HG03571 (cell line): ENCODE results near the gene ARHGAP24.
"Not testable (repeated sequence)": the region's sequence is repeated elsewhere in the genome, so short reads cannot be mapped to it uniquely, and the experiment has no call there.

ENCODE experiments used
- ATAC-seq: cut with Tn5 transposase; IDR thresholded peaks from one replicate; pipeline ENCODE4 v1.9.1; 2021; ENCODE audit not compliant: unreplicated experiment

ARHGAP24 gene

DNA sequence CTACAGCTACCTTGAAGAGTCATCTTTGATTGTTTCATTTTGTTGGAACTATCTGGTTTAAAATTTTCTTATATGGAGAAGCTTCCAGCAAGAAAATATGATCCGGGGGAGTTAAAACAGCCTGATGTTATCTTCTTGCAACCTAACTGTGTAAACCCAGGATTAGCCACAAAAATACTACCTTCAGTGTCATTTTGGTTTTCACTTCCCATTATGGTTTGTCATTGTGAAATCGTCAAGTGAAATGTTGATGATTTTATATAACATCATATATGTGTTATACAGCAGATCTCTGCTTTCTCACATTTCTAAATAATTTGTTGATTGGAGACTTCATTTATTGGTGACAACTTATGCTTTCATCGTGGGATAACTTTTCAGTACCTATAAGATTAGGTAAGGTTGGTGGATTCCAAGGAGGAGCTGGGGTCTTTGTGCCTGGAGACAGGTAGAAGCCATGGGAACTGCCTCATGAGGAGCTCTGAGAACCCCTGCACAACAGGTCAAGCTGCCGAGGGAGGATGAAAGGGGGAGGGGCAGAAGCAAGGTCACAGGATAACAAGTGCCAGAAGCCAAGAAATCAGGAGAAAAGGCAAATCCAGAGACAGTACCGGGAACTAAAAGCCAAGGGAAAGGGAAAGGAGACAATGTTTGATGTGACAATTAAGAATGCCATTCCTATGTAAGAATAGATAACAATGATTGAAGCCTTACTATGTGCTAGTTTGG lies 7.2 kb downstream of the ARHGAP24 start:
- ATAC-seq = no peak

DNA sequence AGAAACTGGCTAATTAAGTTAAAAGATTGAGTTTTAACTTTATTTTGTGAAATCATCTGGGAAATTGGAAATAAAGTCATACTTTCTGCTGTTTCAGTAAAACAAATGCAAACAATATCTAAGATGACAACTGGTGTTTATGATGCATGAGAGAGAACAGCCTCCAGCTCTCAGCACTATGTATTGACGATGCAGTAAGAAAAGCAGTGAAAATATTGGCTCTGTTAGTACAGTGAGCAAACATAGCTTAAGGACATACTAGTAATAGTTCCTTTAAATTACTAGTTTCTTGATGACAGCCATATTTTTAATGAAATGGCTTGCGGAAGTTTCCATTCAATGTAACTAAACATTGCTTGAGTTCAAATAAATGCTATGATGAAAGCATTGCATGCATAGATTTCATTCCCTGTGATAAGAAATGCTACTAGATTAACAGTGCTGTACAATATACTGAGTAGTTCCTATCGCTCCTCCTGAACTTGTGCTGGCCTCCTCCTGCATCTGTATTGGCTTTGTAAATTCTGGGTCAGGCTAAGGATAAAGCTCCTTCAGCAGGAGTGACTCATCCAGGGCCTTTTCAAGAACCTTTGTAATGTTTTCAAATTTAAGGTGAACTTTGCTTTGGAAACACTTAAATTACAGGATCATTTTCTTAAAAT lies 11.6 kb downstream of the ARHGAP24 start:
- no peak for ATAC-seq

DNA sequence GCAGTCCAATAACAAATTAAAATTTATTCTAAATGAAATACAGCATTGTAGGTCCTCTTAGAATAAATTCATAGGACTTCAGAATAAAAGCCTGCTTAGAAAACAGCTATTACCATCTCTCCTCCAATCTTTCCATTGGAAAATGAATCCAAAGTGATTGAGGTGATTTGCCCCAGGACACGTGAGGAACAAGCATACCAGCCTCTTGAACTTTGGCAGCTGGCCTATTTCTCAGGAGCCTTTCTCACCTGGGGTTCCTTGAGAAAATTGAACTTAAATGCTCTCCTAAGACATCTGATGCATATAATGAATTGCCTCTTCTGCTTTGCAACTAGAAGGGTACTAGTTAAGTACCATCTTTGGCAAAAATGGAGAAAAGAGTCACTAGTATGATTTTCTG lies 13.5 kb downstream of the ARHGAP24 start:
- ATAC-seq = no peak

DNA sequence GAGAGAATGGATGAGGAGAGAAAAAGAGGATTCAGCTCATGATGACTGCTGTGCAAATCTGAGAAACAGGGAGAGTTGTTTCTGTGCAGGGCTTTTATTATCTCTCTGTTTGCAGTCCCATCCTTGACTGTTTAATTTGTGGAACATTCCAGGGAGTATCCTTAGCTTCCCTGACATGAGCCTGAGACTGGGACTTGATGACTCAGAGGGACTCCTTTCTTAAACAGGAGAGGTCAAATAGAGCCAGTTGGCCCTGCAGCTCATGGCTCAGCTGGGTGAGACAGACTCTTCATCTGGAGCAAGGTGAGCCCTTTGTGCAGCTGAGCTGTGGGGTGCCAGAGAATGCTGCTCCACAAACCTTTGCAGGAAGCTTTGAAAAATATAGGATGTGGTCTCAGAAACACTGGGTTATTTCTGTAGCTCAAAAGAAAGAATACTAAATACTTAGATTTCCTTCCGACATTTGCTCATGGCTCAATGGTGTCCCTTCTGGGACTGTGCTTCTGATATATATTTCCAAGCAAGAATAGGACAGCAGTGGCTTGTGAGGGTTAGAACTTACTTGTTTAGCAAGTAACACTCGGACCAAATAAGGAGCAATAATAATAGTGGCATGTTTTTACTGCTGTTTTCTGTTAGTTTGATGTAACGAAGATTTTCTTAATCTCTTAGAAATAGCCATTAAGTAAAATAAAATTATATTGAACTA lies 14.5 kb downstream of the ARHGAP24 start:
- ATAC-seq = no peak

DNA sequence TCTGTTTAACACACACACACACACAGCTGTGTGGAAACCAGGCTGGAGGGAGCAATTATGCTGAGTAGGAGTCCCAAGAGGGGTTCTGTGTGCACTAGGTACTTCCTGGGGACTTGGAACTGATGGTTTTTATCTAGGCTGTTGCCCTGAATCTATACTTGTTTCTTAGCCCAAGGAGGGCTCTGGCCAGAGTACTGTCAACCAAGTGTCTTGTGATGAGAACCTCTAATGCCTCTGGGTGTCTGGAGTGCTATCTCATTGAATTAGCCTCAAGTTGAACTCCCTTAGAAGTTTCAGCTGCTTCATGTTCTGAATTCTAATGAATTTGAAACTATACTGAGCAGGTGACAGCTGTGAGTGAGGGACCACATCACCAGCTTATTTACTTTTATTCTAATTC lies 16.6 kb downstream of the ARHGAP24 start:
- ATAC-seq = peak; percentile 43

DNA sequence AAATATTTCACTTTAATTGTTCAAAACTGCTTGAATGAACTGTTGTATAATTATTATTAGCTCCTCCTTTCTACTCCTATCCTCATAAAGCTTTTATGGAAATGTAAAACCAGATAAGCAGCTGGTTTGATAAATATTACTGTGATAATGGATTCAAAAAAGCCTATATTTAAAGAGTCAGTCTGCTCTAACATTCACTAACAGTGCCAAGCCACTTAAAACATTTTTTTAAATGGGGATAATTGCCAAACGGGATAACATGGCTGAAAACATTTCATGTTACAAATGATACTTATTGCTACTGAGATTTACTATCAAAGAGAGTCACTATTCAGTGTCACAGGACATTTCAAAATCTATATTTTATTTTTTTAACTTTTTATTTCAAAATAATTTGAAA lies 17.4 kb downstream of the ARHGAP24 start:
- no peak for ATAC-seq

DNA sequence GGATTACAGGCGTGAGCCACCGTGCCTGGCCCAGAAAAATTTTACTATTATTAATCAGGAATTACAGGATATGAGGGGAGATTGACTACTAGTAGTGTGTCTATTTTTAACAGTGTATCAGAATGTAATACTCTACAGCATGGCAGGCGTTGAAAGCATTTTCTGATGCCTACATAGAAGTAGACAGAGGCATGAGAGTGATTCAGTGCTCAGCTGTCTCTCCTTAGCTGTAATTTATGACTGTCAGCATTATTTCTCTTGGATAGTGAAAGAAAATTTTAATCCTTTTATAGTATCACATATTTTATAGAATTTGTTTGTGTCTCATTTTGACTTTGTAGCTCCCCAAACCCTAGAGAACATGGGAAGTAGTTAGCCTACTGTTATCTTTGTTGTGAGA lies 20.7 kb downstream of the ARHGAP24 start:
- no peak for ATAC-seq

DNA sequence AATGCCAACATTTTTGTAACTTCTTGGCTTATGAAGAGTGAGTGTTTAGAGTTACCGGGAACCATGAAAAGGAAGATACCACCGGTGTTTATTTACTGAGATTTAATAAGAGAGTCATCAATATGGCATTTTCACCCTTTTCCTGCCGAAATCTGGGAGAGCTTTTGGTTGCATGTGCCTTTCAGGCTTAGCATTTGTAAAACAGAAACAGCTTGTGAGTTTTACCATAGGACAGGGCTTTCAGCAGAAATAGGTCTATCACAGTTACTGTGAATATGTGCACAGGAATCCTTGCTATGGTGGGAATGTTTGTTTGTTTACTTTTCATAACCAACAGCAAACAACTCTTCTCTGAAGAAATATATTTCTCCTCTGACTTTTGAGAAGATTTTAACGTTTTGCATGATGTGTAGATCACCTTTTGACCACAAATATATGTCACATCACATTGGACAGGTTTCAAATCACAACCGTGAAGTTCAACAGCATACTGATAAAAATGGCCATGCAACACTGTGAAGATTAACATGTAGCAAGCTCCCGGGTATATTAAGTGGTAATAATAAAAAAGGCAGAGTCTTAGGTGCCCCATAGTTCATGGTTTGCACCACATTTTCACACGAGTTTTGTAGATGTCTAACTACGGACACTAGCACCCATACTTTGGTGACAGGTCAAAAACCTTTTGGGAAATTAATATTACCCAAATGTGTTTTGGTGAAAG lies 21.3 kb downstream of the ARHGAP24 start:
- ATAC-seq = no peak

DNA sequence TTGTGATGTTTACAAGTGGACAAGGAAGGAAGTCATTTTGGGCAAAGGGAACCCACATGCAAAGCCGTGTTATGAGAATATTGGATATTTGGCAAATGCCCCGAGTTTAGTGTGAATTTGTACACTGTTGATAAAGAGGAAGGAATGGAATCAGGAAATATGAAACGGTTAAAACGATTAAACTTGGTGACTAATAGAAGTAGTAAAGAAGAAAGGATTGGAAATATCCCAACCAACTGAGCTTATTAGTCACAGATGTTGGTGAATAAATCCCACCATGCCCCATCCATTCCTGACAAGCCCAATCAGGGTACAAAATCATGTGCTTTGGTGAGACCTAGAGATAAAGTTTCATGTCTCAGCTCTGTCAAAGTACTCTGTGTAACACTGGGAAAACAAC lies 22.0 kb downstream of the ARHGAP24 start:
- ATAC-seq = no peak

DNA sequence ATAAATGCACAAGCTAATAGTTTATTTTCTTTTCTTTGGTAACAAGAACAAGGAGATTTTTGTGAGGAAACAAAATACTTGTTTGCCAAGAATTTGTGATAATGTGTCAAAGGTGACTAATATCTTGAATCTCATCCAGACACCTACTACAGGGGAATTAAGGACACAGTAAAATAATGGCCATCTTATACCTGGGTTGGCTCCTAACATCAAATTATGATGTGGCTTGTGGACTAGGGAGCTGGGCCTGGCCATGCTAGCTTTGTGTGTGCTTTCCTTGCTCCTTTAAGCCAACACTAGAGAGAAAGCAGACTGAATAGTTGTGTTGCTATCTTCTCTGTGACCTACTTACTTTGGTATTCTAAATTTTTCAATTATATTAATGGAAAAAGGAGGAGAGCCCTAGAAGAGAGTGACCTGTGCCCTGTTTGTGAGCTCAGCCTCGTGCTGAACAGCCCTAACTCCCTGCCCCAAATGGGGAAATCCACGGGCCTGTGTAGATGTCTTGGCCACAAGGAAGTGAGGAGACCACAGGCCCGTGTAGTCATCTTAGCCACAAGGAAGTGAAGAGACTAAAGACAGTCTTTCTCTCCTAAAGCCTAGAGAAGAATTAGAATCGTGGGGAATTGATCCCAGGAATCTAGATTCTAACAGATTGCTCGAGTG lies 23.3 kb downstream of the ARHGAP24 start:
- peak; percentile 100 for ATAC-seq

DNA sequence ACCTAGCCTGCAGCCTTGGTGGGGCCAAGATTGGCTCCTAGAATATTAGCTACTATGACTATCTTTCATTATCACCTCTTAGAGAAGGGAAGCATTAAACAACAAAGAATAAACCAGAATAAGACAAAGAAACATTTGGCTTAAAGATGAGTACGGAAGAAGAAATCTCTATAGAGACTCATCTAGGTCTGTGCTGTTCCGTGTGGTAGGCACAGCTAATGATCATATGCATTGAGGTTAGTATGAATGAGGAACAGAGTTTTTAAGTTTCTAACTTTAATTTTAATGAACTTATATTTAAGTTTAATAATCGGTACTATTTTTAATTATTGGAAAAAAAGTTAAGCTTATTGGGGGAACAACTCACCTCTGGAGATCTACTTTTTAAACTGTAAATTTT lies 24.6 kb downstream of the ARHGAP24 start:
- ATAC-seq = no peak

DNA sequence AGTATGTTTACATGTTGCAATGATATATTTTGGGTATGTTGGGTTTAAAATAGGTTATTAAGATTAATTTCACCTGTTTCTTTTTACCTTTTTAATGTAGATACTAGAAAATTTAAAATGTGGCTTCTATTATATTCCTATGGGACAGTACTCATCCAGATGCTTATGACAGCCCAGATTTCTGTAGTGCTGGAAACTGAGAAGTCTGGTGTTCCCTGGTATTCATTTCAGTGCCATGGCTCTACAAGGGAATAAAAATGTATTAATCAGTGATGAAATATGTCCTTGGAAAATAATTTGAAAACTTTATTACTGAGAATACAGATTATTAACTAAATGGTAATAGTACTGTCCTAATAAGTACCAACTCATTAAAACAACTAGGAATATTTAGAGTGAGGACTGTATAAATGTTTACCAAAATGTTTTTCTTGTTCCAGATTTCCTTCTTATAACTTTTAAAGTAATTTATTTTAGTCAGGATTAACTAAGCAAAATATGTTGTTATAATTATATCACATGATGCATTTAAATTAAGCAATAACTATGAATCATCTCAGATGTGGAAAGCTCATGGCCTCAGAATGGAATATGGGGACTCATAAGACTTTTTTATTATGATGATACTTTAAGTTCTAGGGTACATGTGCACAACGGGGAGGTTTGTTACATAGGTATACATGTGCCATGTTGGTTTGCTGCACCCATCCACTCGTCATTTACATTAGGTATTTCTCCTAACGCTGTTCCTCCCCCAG lies 25.3 kb downstream of the ARHGAP24 start:
- no peak for ATAC-seq

DNA sequence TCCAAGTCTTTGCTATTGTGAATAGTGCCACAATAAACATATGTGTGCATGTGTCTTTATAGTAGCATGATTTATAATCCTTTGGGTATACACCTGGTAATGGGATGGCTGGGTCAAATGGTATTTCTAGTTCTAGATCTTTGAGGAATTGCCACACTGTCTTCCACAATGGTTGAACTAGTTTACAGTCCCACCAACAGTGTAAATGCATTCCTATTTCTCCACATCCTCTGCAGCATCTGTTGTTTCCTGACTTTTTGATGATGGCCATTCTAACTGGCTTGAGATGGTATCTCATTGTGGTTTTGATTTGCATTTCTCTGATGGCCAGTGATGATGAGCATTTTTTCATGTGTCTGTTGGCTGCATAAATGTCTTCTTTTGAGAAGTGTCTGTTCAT lies 26.2 kb downstream of the ARHGAP24 start:
- not testable (repeated sequence) for ATAC-seq

DNA sequence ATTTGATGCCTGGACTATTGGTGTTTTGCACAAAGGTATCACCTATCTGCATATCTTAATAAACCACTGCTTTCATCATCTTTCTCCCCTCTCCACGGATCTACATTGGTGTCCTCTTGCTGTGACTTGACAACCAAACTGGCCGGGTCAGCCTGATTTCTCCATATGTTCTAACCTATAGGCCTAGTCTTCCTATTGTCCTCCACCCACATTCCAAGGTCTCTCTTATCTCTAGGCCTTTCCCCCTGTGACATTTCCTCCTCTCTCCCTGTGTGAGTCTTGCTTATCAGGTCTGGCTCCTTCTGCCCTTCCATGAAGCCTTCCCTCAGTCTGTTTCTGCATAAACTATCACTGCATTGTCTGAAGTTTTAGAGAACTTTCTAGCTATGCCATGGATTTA lies 33.7 kb downstream of the ARHGAP24 start:
- ATAC-seq = no peak

DNA sequence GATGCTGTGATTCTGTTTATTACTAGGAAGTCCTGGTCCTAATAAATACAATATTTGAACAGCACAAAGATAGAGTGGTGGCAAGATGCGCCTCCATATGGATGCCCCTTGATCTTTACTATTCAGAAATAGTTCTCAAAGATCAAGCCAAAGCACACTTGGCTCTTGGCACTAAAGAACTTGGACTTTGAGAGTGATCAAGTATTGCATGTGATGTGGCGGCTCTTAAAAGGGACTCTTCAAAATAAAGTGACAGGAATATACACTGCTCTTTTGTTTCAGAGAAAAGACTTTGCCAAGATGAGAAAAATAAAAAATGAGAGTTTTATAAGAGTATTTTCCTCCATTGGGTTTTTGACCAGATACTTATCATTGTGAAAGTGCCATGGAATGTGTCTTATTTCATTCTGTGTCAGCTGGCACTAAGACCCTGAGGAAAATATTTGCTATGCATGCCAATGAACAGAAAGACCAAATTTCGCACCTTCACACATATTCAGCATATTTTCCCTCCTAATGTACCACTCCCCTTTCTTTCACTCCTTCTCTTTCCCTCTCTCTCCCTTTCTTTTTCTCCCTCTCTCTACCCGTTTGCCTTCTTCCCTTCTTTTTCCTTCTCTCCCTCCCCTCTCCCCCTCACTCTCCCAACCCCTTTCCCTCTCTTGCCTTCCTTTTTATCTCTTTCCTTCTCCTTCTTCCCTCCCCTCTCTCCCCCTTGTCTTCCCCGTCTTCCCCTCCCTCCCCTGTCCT lies 35.1 kb downstream of the ARHGAP24 start:
- ATAC-seq = no peak

DNA sequence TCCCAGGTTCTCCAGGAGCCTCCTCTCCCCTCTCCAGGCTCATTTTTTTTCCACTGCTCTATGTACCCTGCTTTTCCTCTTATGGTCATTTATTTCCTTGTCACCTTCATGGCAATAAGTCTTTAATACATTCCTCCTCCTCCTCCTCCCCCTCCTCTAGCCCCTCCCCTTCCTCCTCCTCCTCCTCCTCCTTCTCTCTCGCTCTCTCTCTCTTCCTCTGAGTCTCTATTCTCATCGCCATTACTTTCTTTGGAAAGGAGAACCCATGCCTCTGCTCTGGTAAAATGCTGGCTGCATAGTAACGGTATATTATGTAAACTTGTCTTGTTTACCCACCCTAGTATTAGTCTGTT lies 35.7 kb downstream of the ARHGAP24 start:
- ATAC-seq = no peak

DNA sequence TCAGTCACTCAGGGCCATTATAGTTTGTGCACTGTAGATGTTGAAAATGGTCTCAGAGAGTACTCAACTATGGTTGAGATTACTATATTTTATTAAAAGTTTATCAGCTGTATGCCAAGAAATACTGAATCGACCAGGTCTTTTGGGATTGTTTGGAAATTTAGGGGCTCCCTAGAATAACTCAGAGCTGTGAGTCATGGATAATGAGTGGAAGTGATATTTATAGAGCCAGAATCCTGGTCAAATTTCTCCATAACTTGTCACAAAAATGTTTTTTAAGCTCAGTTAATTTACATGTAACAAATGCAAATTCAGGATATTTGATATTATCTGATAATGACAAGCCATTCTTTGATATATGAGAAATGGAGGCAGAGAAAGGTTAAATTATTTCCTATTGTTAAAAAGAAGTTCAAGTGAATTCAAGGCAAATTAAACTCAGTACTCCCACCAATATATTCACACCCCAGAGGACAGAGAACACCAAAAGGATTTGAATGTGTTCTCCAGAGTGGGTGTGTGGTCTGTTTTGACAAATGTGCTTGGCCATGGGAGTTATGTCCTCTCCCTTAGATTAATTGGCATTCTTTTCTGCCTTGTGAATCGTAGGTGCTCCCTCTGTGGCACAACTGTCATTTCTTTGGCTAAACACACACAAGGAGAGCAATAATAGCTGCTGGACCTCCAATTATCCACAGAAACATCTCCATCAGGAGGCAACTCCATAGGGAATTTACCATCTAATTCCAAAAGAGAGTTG lies 37.7 kb downstream of the ARHGAP24 start:
- ATAC-seq = no peak

DNA sequence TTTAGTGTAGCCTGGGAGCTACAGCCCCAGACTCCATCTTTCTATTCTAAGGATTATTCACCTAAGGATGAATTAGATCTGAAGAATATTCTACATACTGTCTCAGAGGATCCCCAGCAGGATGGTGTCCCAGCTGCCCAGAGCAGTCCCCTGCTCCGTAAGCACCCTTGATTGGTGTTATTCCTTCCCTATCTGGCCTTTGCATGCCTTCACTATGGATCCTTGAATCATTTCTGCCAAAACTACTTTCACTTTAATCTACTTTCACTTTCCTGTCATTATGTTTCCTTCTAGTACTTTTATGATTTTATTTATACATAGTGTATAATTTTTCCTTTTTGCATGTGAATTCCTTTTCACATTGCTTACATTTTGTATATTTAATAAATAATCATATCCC lies 39.2 kb downstream of the ARHGAP24 start:
- ATAC-seq = no peak

DNA sequence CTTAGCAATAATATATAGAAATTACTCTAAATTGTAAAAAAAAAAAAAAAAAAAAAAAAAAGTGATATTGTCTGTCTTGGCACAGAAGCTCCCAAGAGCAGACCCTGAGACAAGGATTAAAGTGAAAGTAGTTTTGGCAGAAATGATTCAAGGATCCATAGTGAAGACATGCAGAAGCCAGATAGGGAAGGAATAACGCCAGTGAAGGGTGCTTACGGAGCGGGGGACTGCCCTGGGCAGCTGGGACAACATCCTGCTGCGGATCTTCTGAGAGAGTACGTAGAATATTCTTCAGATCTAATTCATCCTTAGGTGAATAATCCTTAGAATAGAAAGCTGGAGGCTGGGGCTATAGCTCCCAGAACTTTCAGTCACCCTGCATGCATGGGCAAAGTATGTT lies 39.8 kb downstream of the ARHGAP24 start:
- no peak for ATAC-seq
